Lung (tissue), 12 donors: ENCODE measurements around the gene IQCE. TPM values are rescaled to one million over a fixed set of nuclear protein-coding genes. Genes with fewer than 3 reads are reported as not detected.

Experiments
- ATAC-seq: fragments of 200-7000 bp; cut with Tn5 transposase; one replicate; pipeline ENCODE4 v1.9.1; 2020; ENCODE audit warnings: moderate number of reproducible peaks; ENCODE audit not compliant: insufficient read depth, low FRiP score
- DNase-seq, 3 donors: peaks; one replicate each; pipeline ENCODE4 v3.0.0-alpha.2; 2013 to 2017
- H3K27ac ChIP-seq, 2 donors: one replicate each; pipeline ENCODE4 v1.5.1; 2013; ENCODE audit warnings: mild to moderate bottlenecking in 2 of 2, moderate library complexity in 2 of 2, control low read depth in 1 of 2, inconsistent platforms in 1 of 2, low read depth in 1 of 2, low read length in 1 of 2
- H3K27me3 ChIP-seq, 3 donors: one replicate each; pipeline ENCODE4 v1.5.1; 2013; ENCODE audit warnings: low read length in 2 of 3; ENCODE audit not compliant: control insufficient read depth in 3 of 3, insufficient read depth in 3 of 3
- H3K36me3 ChIP-seq, 4 donors: one replicate each; pipeline ENCODE4 v1.5.1; 2013; ENCODE audit warnings: low read length in 4 of 4, mild to moderate bottlenecking in 1 of 4, moderate library complexity in 1 of 4; ENCODE audit not compliant: control insufficient read depth in 4 of 4, insufficient read depth in 4 of 4
- H3K4me1 ChIP-seq, 5 donors: one replicate each; pipeline ENCODE4 v1.5.1; 2013; ENCODE audit warnings: low read length in 5 of 5, mild to moderate bottlenecking in 2 of 5, moderate library complexity in 1 of 5; ENCODE audit not compliant: control insufficient read depth in 5 of 5, insufficient read depth in 5 of 5
- H3K4me3 ChIP-seq: one replicate; pipeline ENCODE4 v1.5.1; 2013; ENCODE audit warnings: mild to moderate bottlenecking, control low read depth, moderate library complexity
- H3K9ac ChIP-seq, 2 donors: one replicate each; pipeline ENCODE4 v1.5.1; 2013; ENCODE audit warnings: low read length in 2 of 2, control low read depth in 1 of 2; ENCODE audit not compliant: insufficient read depth in 1 of 2
- H3K9me3 ChIP-seq, 4 donors: one replicate each; pipeline ENCODE4 v1.5.1; 2013; ENCODE audit warnings: low read length in 3 of 4, mild to moderate bottlenecking in 1 of 4, moderate library complexity in 1 of 4; ENCODE audit not compliant: control insufficient read depth in 4 of 4, insufficient read depth in 3 of 4
- WGBS, 2 donors: extraction: QIAGEN DNeasy Blood & Tissue Kit; methylation state at CpG; one replicate each; pipeline ENCODE4 v1.1.7; 2013; 5-methylcytosine and 5-hydroxymethylcytosine counted together
- polyA plus RNA-seq, 2 donors: library from polyadenylated mRNA; stranded (reverse); fragments of 200-250 nt; gene quantifications; one replicate each; pipeline ENCODE4 v1.2.1, GENCODE V29; 2013
- total RNA-seq, 2 donors: library from RNA; depleted of rRNA in 1 of 2; stranded (reverse); fragments of >200 nt in 1 of 2; gene quantifications; one replicate each; pipeline ENCODE4 v1.2.1, GENCODE V29; 2014 to 2021
- TF ChIP-seq, protein P1 (sequence below): IDR thresholded peaks from 2 replicates; pipeline ENCODE4 v1.5.1; 2012; ENCODE audit warnings: mild to moderate bottlenecking; ENCODE audit errors: control extremely low read depth, extremely low read depth
- donor health status: control.
- donor health status: control.
- donor health status: Bipolar disorder and iron deficiency.
- donor health status: healthy.
- donor health status: DM: yes; HTN: yes; CAD: no.

Gene IQCE
- total and polyA plus RNA-seq, 4 donors = 8.1 to 29.0 (median 16.0) TPM

- Histone ChIP-seq H3K36me3 (peaks cover 0 to 15% (median 0%) of the 10 kb centered on the region in 4 donors), H3K4me1 (peaks cover 0 to 48% (median 35%) of the 10 kb centered on the region in 5 donors), H3K9ac (no peak overlapping the region), H3K27me3 (peaks cover 0 to 5% (median 0%) of the 10 kb centered on the region in 3 donors), H3K27ac (peak overlapping the region in 1 of 2 donors; percentile 79), H3K4me3 (no peak overlapping the region), H3K9me3 (no peaks in the 10 kb centered on the region)
- 9 to 16% methylated on average over 17 of the region's 17 CpGs for WGBS, 2 donors
- TF ChIP-seq, protein P1, sequence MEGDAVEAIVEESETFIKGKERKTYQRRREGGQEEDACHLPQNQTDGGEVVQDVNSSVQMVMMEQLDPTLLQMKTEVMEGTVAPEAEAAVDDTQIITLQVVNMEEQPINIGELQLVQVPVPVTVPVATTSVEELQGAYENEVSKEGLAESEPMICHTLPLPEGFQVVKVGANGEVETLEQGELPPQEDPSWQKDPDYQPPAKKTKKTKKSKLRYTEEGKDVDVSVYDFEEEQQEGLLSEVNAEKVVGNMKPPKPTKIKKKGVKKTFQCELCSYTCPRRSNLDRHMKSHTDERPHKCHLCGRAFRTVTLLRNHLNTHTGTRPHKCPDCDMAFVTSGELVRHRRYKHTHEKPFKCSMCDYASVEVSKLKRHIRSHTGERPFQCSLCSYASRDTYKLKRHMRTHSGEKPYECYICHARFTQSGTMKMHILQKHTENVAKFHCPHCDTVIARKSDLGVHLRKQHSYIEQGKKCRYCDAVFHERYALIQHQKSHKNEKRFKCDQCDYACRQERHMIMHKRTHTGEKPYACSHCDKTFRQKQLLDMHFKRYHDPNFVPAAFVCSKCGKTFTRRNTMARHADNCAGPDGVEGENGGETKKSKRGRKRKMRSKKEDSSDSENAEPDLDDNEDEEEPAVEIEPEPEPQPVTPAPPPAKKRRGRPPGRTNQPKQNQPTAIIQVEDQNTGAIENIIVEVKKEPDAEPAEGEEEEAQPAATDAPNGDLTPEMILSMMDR = no peak
- ATAC-seq (no peak), DNase-seq (peak in 1 of 3 donors; percentile 58)
Observed at GRCh38 chr7:2521952-2522591, 36.7 kb upstream of the IQCE start.

DNA sequence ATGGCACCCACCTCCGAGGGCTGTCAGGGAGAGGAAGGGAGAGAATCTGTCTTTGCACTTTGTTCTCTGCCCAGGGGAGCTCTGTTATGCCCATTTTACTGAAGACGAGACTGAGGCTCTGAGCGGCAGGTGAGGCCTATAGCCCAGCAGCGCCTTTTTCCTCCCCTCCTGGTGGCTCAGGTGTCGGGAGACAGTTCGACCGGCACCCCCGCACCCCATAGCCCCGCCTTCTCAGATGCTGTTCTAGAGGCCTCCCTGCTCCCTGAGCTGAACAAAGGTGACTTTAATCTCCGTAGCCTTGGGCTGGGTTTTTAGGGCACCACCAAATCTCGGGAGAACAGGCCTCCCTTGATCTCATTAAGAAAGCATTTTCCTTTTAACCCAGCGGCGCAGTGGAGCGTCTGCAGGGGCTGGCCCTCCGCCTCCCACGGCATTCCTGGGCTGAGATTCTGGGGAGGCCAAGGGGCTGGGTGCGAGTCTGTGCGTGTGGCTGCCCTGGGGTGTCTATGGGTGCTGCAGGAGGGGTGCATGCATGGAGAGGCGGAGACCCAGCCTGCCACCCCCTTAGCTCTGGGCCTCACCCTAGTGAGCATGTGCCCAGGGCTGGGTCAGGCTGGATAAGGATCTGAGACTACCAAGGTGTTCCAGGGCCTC is 35.9 kb upstream of the IQCE start:
- ATAC-seq (no peak), DNase-seq (no peak)
- Histone ChIP-seq H3K9me3 (no peaks in the 10 kb centered on the region), H3K4me1 (peaks cover 0 to 44% (median 34%) of the 10 kb centered on the region in 5 donors), H3K9ac (no peak overlapping the region), H3K27me3 (peaks cover 0 to 5% (median 0%) of the 10 kb centered on the region in 3 donors), H3K27ac (peak overlapping the region; percentile 73 to 96), H3K4me3 (no peak overlapping the region), H3K36me3 (peaks cover 0 to 17% (median 0%) of the 10 kb centered on the region in 4 donors)
- TF ChIP-seq, protein P1 = no peak
- 36 to 54% methylated on average over 17 to 19 of the region's 19 CpGs for WGBS, 2 donors

- TF ChIP-seq, protein P1 = no peak
- no peak overlapping the region for H3K9ac ChIP-seq
Observed at GRCh38 chr7:2523461-2523936, 35.3 kb upstream of the IQCE start.

More at GRCh38 chr7:2523461-2523936, 35.3 kb upstream of the IQCE start:
- Histone ChIP-seq H3K27ac (peak overlapping the region; percentile 73 to 96), H3K4me3 (no peak overlapping the region), H3K9me3 (no peaks in the 10 kb centered on the region), H3K27me3 (peaks cover 0 to 5% (median 0%) of the 10 kb centered on the region in 3 donors), H3K36me3 (peaks cover 0 to 19% (median 0%) of the 10 kb centered on the region in 4 donors), H3K4me1 (peaks cover 0 to 43% (median 28%) of the 10 kb centered on the region in 5 donors)
- ATAC-seq (no peak), DNase-seq (peak in 1 of 3 donors; percentile 38)
- 2 to 21% methylated on average over 17 to 22 of the region's 22 CpGs for WGBS, 2 donors
